CD14-positive monocyte (primary cell): ENCODE results near the gene RPS6KA5. TPM values are rescaled to one million over a fixed set of nuclear protein-coding genes. Genes with fewer than 3 reads are reported as not detected.

ENCODE experiments used
- DNase-seq, 3 donors: peaks; one replicate each; pipeline ENCODE4 v3.0.0-alpha.2; 2011 to 2022
- H2AFZ ChIP-seq: 2 replicates; pipeline ENCODE4 v1.6.0; 2012; ENCODE audit warnings: mild to moderate bottlenecking, low read depth, low read length, inconsistent platforms; ENCODE audit not compliant: insufficient read depth, poor library complexity, severe bottlenecking
- H3K27ac ChIP-seq, 2 donors: 1 replicate in 1 of 2; 2 replicates in 1 of 2; pipeline ENCODE4 v1.5.1; 2012 to 2013; ENCODE audit warnings: low read length in 2 of 2, control low read depth in 1 of 2, inconsistent platforms in 1 of 2, low read depth in 1 of 2, mild to moderate bottlenecking in 1 of 2
- H3K27me3 ChIP-seq, 2 donors: one replicate each; pipeline versions ENCODE4 v1.6.0 to v1.6.1; 2011 to 2013; ENCODE audit warnings: low read length in 2 of 2; ENCODE audit not compliant: control insufficient read depth in 2 of 2, insufficient read depth in 2 of 2
- H3K36me3 ChIP-seq, 2 donors: replicated peaks in 1 of 2; 1 replicate in 1 of 2; 2 replicates in 1 of 2; pipeline versions ENCODE4 v1.5.1 to v1.6.1; 2012 to 2013; ENCODE audit warnings: low read length in 2 of 2, control low read depth in 1 of 2, inconsistent platforms in 1 of 2, mild to moderate bottlenecking in 1 of 2; ENCODE audit not compliant: insufficient read depth in 2 of 2, control insufficient read depth in 1 of 2
- H3K4me1 ChIP-seq, 2 donors: 1 replicate in 1 of 2; 2 replicates in 1 of 2; pipeline versions ENCODE4 v1.5.1 to v1.6.1; 2012 to 2013; ENCODE audit warnings: low read length in 2 of 2, control low read depth in 1 of 2, inconsistent platforms in 1 of 2, mild to moderate bottlenecking in 1 of 2, moderate library complexity in 1 of 2; ENCODE audit not compliant: insufficient read depth in 2 of 2, control insufficient read depth in 1 of 2
- H3K4me2 ChIP-seq: replicated peaks from 2 replicates; pipeline ENCODE3; 2012; ENCODE audit warnings: low read length, moderate library complexity, mild to moderate bottlenecking; ENCODE audit not compliant: poor library complexity, severe bottlenecking; ENCODE audit errors: extremely low read depth
- H3K4me3 ChIP-seq, 3 experiments: fragments of 200-600 bp in 1 of 3; sonication (generic) in 1 of 3; replicated peaks in 1 of 3; 1 replicate in 2 of 3; 2 replicates in 1 of 3; pipeline ENCODE4 v1.5.1; 2011 to 2013; ENCODE audit warnings: low read length in 3 of 3, mild to moderate bottlenecking in 3 of 3, control low read depth in 2 of 3, low read depth in 2 of 3, inconsistent platforms in 1 of 3, moderate library complexity in 1 of 3
- H3K79me2 ChIP-seq: 2 replicates; pipeline ENCODE4 v1.6.0; 2012; ENCODE audit warnings: mild to moderate bottlenecking, control low read depth, inconsistent platforms, low read length, moderate library complexity; ENCODE audit not compliant: insufficient read depth
- H3K9ac ChIP-seq: 2 replicates; pipeline ENCODE4 v1.6.0; 2017; ENCODE audit warnings: low read length, mild to moderate bottlenecking; ENCODE audit not compliant: insufficient read depth, poor library complexity, severe bottlenecking
- H3K9me3 ChIP-seq, 2 donors: replicated peaks in 1 of 2; 1 replicate in 1 of 2; 2 replicates in 1 of 2; pipeline versions ENCODE4 v1.5.1 to v1.6.1; 2012 to 2013; ENCODE audit warnings: low read length in 2 of 2, control low read depth in 1 of 2; ENCODE audit not compliant: control insufficient read depth in 1 of 2, insufficient read depth in 1 of 2
- H4K20me1 ChIP-seq: 2 replicates; pipeline ENCODE4 v1.6.0; 2012; ENCODE audit warnings: mild to moderate bottlenecking, low read length, control low read depth, moderate library complexity; ENCODE audit not compliant: insufficient read depth
- H3K27ac Mint-ChIP-seq, 7 donors: one replicate each; pipeline ENCODE4 v1.8.0; 2020; ENCODE audit warnings: mild to moderate bottlenecking in 7 of 7, mixed read lengths in 7 of 7, moderate library complexity in 6 of 7, inconsistent platforms in 2 of 7
- H3K27me3 Mint-ChIP-seq, 3 donors: one replicate each; pipeline ENCODE4 v1.8.0; 2021 to 2022; ENCODE audit warnings: low read depth in 3 of 3, mild to moderate bottlenecking in 3 of 3, mixed read lengths in 3 of 3, moderate library complexity in 3 of 3, inconsistent platforms in 1 of 3
- H3K36me3 Mint-ChIP-seq, 2 donors: one replicate each; pipeline ENCODE4 v1.8.0; 2020; ENCODE audit warnings: mixed read lengths in 2 of 2, inconsistent platforms in 1 of 2, mild to moderate bottlenecking in 1 of 2
- H3K4me1 Mint-ChIP-seq: one replicate; pipeline ENCODE4 v1.8.0; 2020; ENCODE audit warnings: mild to moderate bottlenecking, mixed read lengths
- H3K4me3 Mint-ChIP-seq, 2 donors: one replicate each; pipeline ENCODE4 v1.8.0; 2020; ENCODE audit warnings: mild to moderate bottlenecking in 2 of 2, mixed read lengths in 2 of 2, moderate library complexity in 1 of 2
- H3K9me3 Mint-ChIP-seq, 7 donors: one replicate each; pipeline ENCODE4 v1.8.0; 2020 to 2022; ENCODE audit warnings: mixed read lengths in 7 of 7, mild to moderate bottlenecking in 6 of 7, moderate library complexity in 6 of 7, inconsistent platforms in 2 of 7
- CTCF ChIP-seq: fragments of 200-600 bp; IDR thresholded peaks from one replicate; pipeline ENCODE4 v1.8.0; 2022; ENCODE audit warnings: antibody characterized with exemption, mild to moderate bottlenecking
- WGBS: methylation state at CpG from one replicate; pipeline ENCODE4 v1.1.5; 2013; ENCODE audit warnings: missing lambda C conversion rate; ENCODE audit not compliant: insufficient coverage; 5-methylcytosine and 5-hydroxymethylcytosine counted together
- intact Hi-C, 2 donors: fragments of 100-400 bp; cut with micrococcal nuclease; formaldehyde crosslinking; loops; one replicate each; pipeline versions ENCODE4 v1.15.0 to v1.15.1; 2023
- polyA plus RNA-seq, 3 donors: library from polyadenylated mRNA; depleted of rRNA in 1 of 3; unstranded in 2 of 3; stranded (reverse) in 1 of 3; fragments of 300-500 nt in 2 of 3; fragments of >200 nt in 1 of 3; fragmentation: Illumina TruSeq in 2 of 3; gene quantifications; 1 replicate in 2 of 3; 2 replicates in 1 of 3; pipeline ENCODE4 v1.2.3, GENCODE V29; 2012 to 2021

The RPS6KA5 gene
- polyA plus RNA-seq, 3 donors: 4.4 to 10.1 (median 7.9) TPM

GRCh38 chr14:91062600-91062999 is 2.2 kb upstream of the RPS6KA5 start:
- DNase-seq: no peak
- H3K9ac ChIP-seq: no peak overlapping the region
- no peaks in the 10 kb centered on the region for H3K27me3 ChIP-seq
- intact Hi-C loops: loop anchor here in 1 of 2 donors (10.0 kb wide), 2 partner anchors 48 to 1108 kb away; partner anchors contain the start of genes EFCAB11 and TDP1
- no peak overlapping the region for H3K4me3 ChIP-seq
- Mint-ChIP-seq H3K4me1 (peaks cover 40% of the 10 kb centered on the region), H3K27me3 (no peaks in the 10 kb centered on the region), H3K4me3 (no peak overlapping the region), H3K27ac (no peak overlapping the region), H3K36me3 (peaks cover 0 to 2% of the 10 kb centered on the region in 2 donors), H3K9me3 (peaks cover 0 to 5% (median 0%) of the 10 kb centered on the region in 7 donors)
- no peaks in the 10 kb centered on the region for H3K9me3 ChIP-seq
- no peaks in the 10 kb centered on the region for H3K36me3 ChIP-seq
- H4K20me1 ChIP-seq: peaks cover 10% of the 10 kb centered on the region
- peaks cover 30 to 34% of the 10 kb centered on the region in 2 donors for H3K4me1 ChIP-seq
- no peak for TF ChIP-seq CTCF
- 100% methylated on average over 1 of the region's 2 CpGs for WGBS
- no peak overlapping the region for H3K4me2 ChIP-seq
- H2AFZ ChIP-seq: no peak overlapping the region
- peaks cover 21% of the 10 kb centered on the region for H3K79me2 ChIP-seq
- H3K27ac ChIP-seq: peak overlapping the region in 1 of 2 donors; percentile 68

- peaks cover 36% of the 10 kb centered on the region for H3K4me1 Mint-ChIP-seq
- DNase-seq: peak in 1 of 3 donors; percentile 9
Measured at GRCh38 chr14:91061056-91061887, 831 bp upstream of the RPS6KA5 start.

More at GRCh38 chr14:91061056-91061887, 831 bp upstream of the RPS6KA5 start:
- peaks cover 30 to 34% of the 10 kb centered on the region in 2 donors for H3K4me1 ChIP-seq
- peak overlapping the region; percentile 74 for H2AFZ ChIP-seq
- H4K20me1 ChIP-seq: peaks cover 13% of the 10 kb centered on the region
- no peak overlapping the region for H3K4me3 Mint-ChIP-seq
- H3K79me2 ChIP-seq: peaks cover 28% of the 10 kb centered on the region
- H3K9me3 ChIP-seq: no peaks in the 10 kb centered on the region
- H3K4me2 ChIP-seq: peak overlapping the region; percentile 77
- H3K4me3 ChIP-seq: peak overlapping the region; percentile 44 to 85 (median 81)
- TF ChIP-seq CTCF: no peak
- peaks cover 0 to 3% (median 0%) of the 10 kb centered on the region in 7 donors for H3K9me3 Mint-ChIP-seq
- no peaks in the 10 kb centered on the region for H3K36me3 ChIP-seq
- H3K27me3 Mint-ChIP-seq: no peaks in the 10 kb centered on the region
- H3K27ac ChIP-seq: peak overlapping the region; percentile 84 to 87
- H3K27me3 ChIP-seq: no peaks in the 10 kb centered on the region
- 0% methylated on average over 9 of the region's 26 CpGs for WGBS
- peak overlapping the region; percentile 50 for H3K9ac ChIP-seq
- intact Hi-C loops: loop anchor here in 1 of 2 donors (10.0 kb wide), 2 partner anchors 46 to 1106 kb away; partner anchors contain the start of genes EFCAB11 and TDP1
- H3K36me3 Mint-ChIP-seq: peaks cover 0 to 2% of the 10 kb centered on the region in 2 donors
- no peak overlapping the region for H3K27ac Mint-ChIP-seq
